Germinal center (tissue), 1 donor: ENCODE data around the gene H2AZ1.
"Not testable (repeated sequence)": the region's sequence is repeated elsewhere in the genome, so short reads cannot be mapped to it uniquely, and the experiment has no call there.

Experiments
- DNase-seq: peaks from one replicate; pipeline ENCODE4 v3.0.0; 2012; ENCODE audit warnings: mixed read lengths, low spot score

The H2AZ1 gene

GRCh38 chr4:99949999-99950912 lies at the start of gene H2AZ1:
Gene H2AZ1, minus strand, starts transcription at chr4:99950275. Its CDS starts 105 bp downstream, at chr4:99950170.
- DNase-seq = peak; percentile 99

- DNase-seq = no peak
These were observed 48.2 kb upstream of the H2AZ1 start for GRCh38 chr4:99998062-99998867.

GRCh38 chr4:99991741-99992140 lies 41.7 kb upstream of the H2AZ1 start:
- DNase-seq = no peak

GRCh38 chr4:99987681-99988080 lies 37.6 kb upstream of the H2AZ1 start:
- no peak for DNase-seq

- DNase-seq = no peak
These were observed 36.7 kb upstream of the H2AZ1 start for GRCh38 chr4:99986792-99987191.

- DNase-seq = no peak
These were observed 33.3 kb upstream of the H2AZ1 start for GRCh38 chr4:99983289-99983943.

- DNase-seq = no peak
These were observed 29.8 kb upstream of the H2AZ1 start for GRCh38 chr4:99979872-99980271.

- no peak for DNase-seq
These were observed 21.5 kb upstream of the H2AZ1 start for GRCh38 chr4:99971453-99972111.

GRCh38 chr4:99968330-99968729 lies 18.3 kb upstream of the H2AZ1 start:
- no peak for DNase-seq

- no peak for DNase-seq
These were observed 16.6 kb upstream of the H2AZ1 start for GRCh38 chr4:99966692-99967091.

- DNase-seq = no peak
These were observed 15.7 kb upstream of the H2AZ1 start for GRCh38 chr4:99965674-99966350.

- no peak for DNase-seq
These were observed 15.1 kb upstream of the H2AZ1 start for GRCh38 chr4:99965173-99965572.

GRCh38 chr4:99961711-99962110 lies 11.6 kb upstream of the H2AZ1 start:
- DNase-seq = no peak

GRCh38 chr4:99960648-99961047 lies 10.6 kb upstream of the H2AZ1 start:
- no peak for DNase-seq

GRCh38 chr4:99958207-99958606 lies 8.1 kb upstream of the H2AZ1 start:
- DNase-seq = not testable (repeated sequence)

GRCh38 chr4:99950913-99951254 lies 809 bp upstream of the H2AZ1 start:
- DNase-seq = no peak

- DNase-seq = peak; percentile 80
These were observed 759 bp downstream of the H2AZ1 start for GRCh38 chr4:99949034-99949998.

GRCh38 chr4:99947608-99948007 lies 2.5 kb downstream of the H2AZ1 start:
- DNase-seq = no peak

- peak; percentile 2 for DNase-seq
These were observed 2.9 kb downstream of the H2AZ1 start for GRCh38 chr4:99947190-99947578.
